ENCODE measurements around the gene OR2W1. TPM values are rescaled to one million over a fixed set of nuclear protein-coding genes. Genes with fewer than 3 reads are reported as not detected.

The OR2W1 gene
- total RNA-seq, 1 experiment from 2014 or later, result not detected

GRCh38 chr6:29051680-29052079 lies 6.7 kb upstream of the OR2W1 start:
- Histone ChIP-seq H3K14ac (ENCODE audit: insufficient read depth, low read length) (no peak overlapping the region), H2AK5ac (ENCODE audit: insufficient read length, low read length) (no peak overlapping the region), H2BK5ac (ENCODE audit: insufficient read length, low read length) (no peak overlapping the region), H3K4me1 (ENCODE audit: insufficient read depth, low read length) (no peaks in the 10 kb centered on the region), H3K9ac (ENCODE audit: extremely low read depth, insufficient read length, low read length) (no peak overlapping the region), H2BK120ac (ENCODE audit: low read depth, low read length, poor library complexity, severe bottlenecking) (no peak overlapping the region), H3K4ac (ENCODE audit: low read depth, low read length) (no peak overlapping the region), H3K4me2 (ENCODE audit: insufficient read depth, insufficient read length, low read length) (no peak overlapping the region), H2BK20ac (ENCODE audit: low read depth, low read length, poor library complexity, severe bottlenecking) (no peak overlapping the region), H4K20me1 (ENCODE audit: control insufficient read depth, insufficient read depth, insufficient read length) (no peaks in the 10 kb centered on the region), H3T11ph (ENCODE audit: low read length) (no peak overlapping the region), H4K8ac (replicated peaks; ENCODE audit: insufficient read length, low read depth, low read length) (no peak overlapping the region), H3K79me2 (ENCODE audit: insufficient read depth, low read length) (no peaks in the 10 kb centered on the region), H3K23me2 (ENCODE audit: insufficient read length, low read depth, low read length, poor library complexity, severe bottlenecking) (no peaks in the 10 kb centered on the region), H3K9me3 (ENCODE audit: control insufficient read depth, low read depth, low read length) (no peaks in the 10 kb centered on the region), H4K5ac (ENCODE audit: insufficient read length, low read depth, low read length) (no peak overlapping the region), H3K27ac (ENCODE audit: insufficient read length, low read depth, low read length) (no peak overlapping the region), H3K23ac (ENCODE audit: insufficient read length, low read depth, low read length) (no peak overlapping the region), H2AFZ (ENCODE audit: low read length) (no peak overlapping the region), H2BK15ac (ENCODE audit: low read depth, low read length) (no peak overlapping the region), H3K56ac (ENCODE audit: insufficient read length, low read depth, low read length) (no peak overlapping the region), H4K91ac (ENCODE audit: insufficient read length, low read depth, low read length) (no peak overlapping the region), H3K27me3 (ENCODE audit: insufficient read depth, low read length) (no peaks in the 10 kb centered on the region), H3K18ac (ENCODE audit: insufficient read length, low read depth, low read length) (no peak overlapping the region), H3K79me1 (ENCODE audit: insufficient read depth, low read depth, low read length, poor library complexity, severe bottlenecking) (no peaks in the 10 kb centered on the region), H2BK12ac (ENCODE audit: insufficient read length, low read depth, low read length) (no peak overlapping the region)
- Mint-ChIP-seq H3K4me3 (no peak overlapping the region), H3K4me1 (peaks cover 0 to 2% of the 10 kb centered on the region in 2 experiments; a peak in 1 of 4 replicates), H3K36me3 (ENCODE audit: insufficient read depth in 1 of 3, low read depth in 3 of 3) (no peaks in the 10 kb centered on the region), H3K9me3 (peaks cover 0 to under 1% of the 10 kb centered on the region in 2 experiments; a peak in 1 of 5 replicates), H3K27me3 (ENCODE audit: low read depth) (peaks cover 2% of the 10 kb centered on the region), H3K27ac (no peak overlapping the region)
- no peak for TF ChIP-seq CTCF (conservative IDR thresholded peaks at IDR 0.05)
- WGBS (ENCODE audit: extremely low coverage, insufficient read length, low lambda C conversion rate), result no CpG with 5 or more reads among the region's 3 CpGs
- DNase-seq, result no peak
